Omental fat pad (tissue), 4 donors: ENCODE measurements around the gene AP3B1. TPM values are rescaled to one million over a fixed set of nuclear protein-coding genes. Genes with fewer than 3 reads are reported as not detected.
"Not testable (repeated sequence)": the region's sequence is repeated elsewhere in the genome, so short reads cannot be mapped to it uniquely, and the experiment has no call there.

Source experiments
- ATAC-seq: fragments of 150-250 bp; one replicate; pipeline ENCODE4 v1.9.1; 2016; ENCODE audit warnings: mild to moderate bottlenecking, moderate library complexity; ENCODE audit not compliant: low FRiP score
- DNase-seq: peaks from one replicate; pipeline ENCODE4 v3.0.0-alpha.2; 2019; ENCODE audit warnings: low spot score
- CTCF ChIP-seq, 3 donors: fragments of 450-650 bp; IDR thresholded peaks; one replicate each; pipeline ENCODE4 v1.5.1; 2016 to 2017; ENCODE audit warnings: antibody characterized with exemption in 3 of 3, mild to moderate bottlenecking in 3 of 3, moderate library complexity in 2 of 3
- total RNA-seq, 4 donors: library from RNA; depleted of rRNA; stranded (reverse); fragments of >200 nt; gene quantifications; one replicate each; pipeline ENCODE4 v1.1.0, GENCODE V29; 2016

AP3B1 gene
- total RNA-seq, 4 donors from 2014 or later, result 31.1 to 47.3 (median 41.7) TPM

GRCh38 chr5:78095125-78095524, 199.4 kb downstream of the AP3B1 start:
- ATAC-seq (no peak), DNase-seq (no peak)
- no peak for TF ChIP-seq CTCF (IDR thresholded peaks at IDR 0.05)

- ATAC-seq, result no peak
These were observed 204.5 kb downstream of the AP3B1 start for GRCh38 chr5:78090002-78090401.

GRCh38 chr5:78078858-78079257, 215.6 kb downstream of the AP3B1 start:
- no peak for TF ChIP-seq CTCF (IDR thresholded peaks at IDR 0.05)
- no peak for ATAC-seq
- no peak for DNase-seq

More at GRCh38 chr5:78090002-78090401, 204.5 kb downstream of the AP3B1 start:
- TF ChIP-seq CTCF (IDR thresholded peaks at IDR 0.05), result no peak
- DNase-seq, result no peak

- no peak for ATAC-seq
- no peak for TF ChIP-seq CTCF (IDR thresholded peaks at IDR 0.05)
- DNase-seq, result no peak
These were observed 217.0 kb downstream of the AP3B1 start for GRCh38 chr5:78077369-78078068.

GRCh38 chr5:78076351-78076750, 218.1 kb downstream of the AP3B1 start:
- ATAC-seq (no peak), DNase-seq (no peak)
- TF ChIP-seq CTCF (IDR thresholded peaks at IDR 0.05), result no peak

GRCh38 chr5:78075301-78075700, 219.2 kb downstream of the AP3B1 start:
- no peak for ATAC-seq
- TF ChIP-seq CTCF (IDR thresholded peaks at IDR 0.05), result no peak
- no peak for DNase-seq

- ATAC-seq, result not testable (repeated sequence)
These were observed 223.8 kb downstream of the AP3B1 start for GRCh38 chr5:78070691-78071090.

GRCh38 chr5:78067581-78067980, 226.9 kb downstream of the AP3B1 start:
- not testable (repeated sequence) for ATAC-seq, DNase-seq

More at GRCh38 chr5:78070691-78071090, 223.8 kb downstream of the AP3B1 start:
- not testable (repeated sequence) for DNase-seq

- DNase-seq, ATAC-seq: not testable (repeated sequence)
These were observed 227.8 kb downstream of the AP3B1 start for GRCh38 chr5:78066722-78067121.
